ENCODE measurements around the gene SH2D1B.

The SH2D1B gene

DNA sequence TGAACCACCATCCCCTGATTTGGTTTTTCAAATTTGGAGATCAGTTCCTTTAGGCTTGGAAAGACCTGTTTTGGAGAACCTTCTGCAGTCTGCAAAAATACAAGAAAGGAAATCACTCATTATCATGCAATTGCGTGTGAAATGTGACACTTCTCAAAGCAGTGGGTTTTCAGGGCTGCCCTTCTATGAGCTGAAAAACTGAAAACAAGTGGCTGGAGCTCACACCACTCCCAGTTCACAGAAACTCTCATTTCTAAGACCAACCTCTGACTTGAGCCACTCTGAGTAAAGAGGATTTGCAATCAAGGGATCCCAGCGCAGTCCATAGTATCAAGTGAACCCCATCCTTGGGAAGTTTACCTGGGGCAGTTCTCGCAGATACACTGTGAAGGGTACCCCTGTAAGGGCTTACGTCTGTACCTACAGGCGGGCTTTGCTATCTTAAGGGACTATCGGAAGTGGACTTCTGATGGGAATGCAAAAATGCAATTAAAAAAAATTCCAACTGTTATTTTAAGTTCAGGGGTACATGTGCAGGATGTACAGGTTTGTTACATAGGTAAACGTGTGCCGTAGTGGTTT is 12.8 kb downstream of the SH2D1B start:
- no peak for DNase-seq (ENCODE audit: low read depth)

DNA sequence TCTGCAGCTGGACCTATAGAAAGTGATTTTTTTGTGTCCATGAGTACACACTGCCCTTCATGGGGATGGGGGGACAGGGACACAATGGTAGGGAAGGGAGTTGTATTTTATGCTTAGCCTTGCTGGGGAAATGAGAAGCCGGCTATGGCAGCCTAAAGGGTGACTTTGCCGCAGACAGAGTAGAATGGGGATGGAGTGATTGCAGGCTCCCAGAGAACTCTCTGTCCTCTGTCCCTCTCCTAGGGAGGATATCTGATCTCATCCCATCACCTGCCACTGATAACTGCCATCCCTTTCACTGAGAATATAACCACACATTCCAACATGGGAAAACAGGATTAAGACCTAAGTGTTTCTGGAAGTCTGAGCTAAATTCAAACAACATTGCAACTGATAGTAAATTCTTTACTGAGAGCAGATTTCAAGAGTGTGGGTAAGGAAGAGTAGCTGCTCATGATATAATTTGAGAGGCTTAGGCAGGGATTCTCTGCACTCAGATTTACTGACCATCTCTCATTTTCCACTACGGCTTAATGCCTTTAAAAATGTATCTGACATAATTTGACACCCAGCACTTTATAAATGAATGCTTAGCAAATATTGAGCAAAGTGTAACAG is 13.9 kb downstream of the SH2D1B start:
- no peak for DNase-seq (ENCODE audit: low read depth)

DNA sequence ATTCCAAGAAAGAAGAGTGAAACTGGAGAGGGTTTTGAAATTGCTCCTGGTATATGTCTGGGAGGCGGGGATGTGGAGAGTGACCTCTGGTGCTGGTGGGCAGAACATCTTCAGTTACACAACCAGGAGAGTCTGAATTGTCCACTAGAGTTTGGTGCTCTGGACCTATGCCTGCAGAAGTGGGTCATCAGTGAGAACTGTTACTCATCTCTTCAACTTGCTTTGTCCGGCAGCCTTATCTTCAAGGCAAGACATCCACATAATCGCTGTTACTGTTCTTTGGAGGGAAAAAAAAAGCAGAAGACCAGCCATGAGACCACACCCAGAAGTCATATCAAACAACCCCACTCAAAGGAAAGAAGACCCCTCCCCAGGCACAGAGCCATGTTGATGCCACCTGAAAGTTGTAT is 14.9 kb downstream of the SH2D1B start:
- DNase-seq (ENCODE audit: low read depth): no peak

DNA sequence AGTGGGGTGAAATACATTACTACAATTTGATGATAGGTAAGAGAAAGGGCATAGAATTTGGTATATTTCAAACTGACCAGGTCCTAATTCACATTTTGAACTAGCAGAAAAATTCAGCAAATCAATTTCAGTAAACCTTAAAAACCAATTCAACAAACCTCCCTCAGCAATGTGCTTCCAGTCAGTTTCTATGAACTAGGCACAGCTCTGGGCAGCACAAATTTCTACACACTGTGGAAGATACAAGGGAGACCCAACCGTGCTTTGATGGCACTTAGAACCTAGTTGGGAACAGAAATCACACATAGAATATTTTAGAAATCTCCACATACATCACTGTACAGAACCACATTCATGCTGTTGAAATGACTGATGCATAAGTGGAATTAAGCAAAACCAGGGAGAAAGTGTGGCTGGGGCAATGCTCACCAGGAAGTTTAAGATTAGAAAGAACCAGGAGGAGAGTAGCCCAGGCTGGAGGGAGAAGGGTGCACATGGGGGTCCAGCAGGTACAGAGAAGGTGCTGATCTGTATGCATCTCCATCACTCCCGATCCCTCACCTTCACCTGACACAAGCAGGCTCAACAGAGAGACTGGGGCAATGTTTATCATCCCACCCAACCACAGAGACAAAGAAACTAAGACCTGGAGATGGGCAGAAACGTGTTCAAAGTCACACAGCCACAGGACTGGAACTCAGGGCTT is 15.6 kb downstream of the SH2D1B start:
- no peak for DNase-seq (ENCODE audit: low read depth)

DNA sequence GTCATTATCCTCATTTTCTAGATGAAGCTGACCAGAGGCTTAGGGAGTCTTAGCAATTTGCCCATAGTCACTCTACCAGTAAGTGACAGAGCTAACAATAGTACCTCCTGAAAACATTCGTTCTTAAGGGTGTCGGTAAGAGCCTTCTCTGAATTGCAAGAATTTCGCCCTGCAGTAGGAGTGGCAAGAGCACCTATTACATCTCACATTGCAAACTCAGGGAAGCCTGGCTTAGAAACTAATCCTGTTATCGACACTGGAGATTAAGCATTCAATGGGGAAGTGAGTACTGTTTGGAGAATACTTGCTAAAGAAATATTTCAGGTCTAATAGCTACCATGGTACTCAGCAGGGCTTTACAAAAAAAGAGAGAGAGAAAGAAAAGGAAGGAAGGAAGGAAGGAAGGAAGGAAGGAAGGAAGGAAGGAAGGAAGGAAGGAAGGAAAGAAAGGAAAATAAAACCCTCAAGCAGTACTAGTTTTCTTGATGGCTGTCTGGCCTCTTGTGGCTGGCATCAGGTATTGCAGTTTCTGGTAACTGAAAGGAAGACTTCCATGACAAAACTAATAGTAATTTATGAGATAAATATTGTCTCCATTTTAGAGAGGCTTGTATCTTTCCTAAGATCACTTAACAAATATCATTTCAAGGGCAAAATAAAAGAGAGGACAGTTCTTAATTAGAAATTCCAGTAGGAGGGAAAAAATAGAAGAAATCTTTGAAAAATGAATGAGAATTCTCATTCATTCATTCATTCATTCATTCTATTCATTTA is 20.0 kb downstream of the SH2D1B start:
- no peak for DNase-seq (ENCODE audit: low read depth)

DNA sequence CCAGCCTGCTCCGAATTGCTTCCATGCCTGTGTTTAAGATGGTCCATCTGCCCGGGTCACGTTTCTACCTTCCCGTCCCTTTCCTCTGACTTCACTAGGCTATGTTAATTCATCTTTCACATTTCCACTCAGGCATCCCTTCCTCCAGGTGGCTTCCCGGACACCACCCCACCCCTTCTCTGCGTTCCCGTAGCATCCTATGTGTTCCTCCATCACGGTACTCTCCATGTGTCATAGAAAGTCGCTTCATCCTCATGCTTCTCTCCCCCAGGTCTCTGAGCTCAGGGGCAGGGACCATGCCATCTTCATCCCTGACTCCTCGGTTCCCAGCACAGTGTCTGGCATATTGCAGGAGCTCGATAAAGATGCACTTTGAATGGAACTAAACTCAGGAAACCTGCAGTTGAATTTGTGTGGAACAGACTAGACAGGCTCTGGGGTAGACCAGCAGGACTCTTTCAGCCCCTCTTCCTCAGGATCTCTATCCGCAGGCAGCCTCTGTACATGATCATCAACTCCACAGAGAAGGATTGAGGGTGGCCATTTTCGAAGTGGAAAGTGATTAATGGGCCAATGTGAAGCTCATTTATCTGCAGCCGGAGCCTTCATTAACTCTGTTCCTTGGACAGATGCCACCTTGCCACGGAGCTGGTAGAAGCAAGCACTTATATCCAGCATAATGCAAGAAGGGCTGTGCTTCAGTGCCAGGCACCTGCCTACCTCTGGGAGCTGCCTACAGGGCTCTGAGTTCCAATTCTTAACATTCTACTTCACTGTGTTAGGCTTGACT is 21.3 kb downstream of the SH2D1B start:
- no peak for DNase-seq (ENCODE audit: low read depth)

DNA sequence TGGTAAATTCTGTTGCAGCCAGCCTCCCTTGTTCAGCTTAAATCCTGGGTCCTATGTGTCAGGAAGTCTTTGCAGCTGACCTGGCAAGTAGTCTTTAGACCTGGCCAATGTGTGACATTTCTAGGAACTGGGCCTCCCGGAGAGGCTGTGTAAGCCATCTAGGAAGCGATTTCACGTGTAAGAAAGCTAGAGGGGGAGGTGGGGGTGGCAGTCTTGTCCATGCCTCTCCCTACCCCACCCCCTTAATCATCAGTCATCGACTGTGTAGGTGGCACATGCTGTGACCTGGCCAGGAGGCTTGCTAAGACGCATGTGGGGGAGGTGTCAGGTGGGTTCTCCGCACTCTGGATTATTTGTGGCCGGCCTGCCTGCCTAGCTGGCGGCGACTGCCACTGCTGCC is 22.0 kb downstream of the SH2D1B start:
- no peak for DNase-seq (ENCODE audit: low read depth)

DNA sequence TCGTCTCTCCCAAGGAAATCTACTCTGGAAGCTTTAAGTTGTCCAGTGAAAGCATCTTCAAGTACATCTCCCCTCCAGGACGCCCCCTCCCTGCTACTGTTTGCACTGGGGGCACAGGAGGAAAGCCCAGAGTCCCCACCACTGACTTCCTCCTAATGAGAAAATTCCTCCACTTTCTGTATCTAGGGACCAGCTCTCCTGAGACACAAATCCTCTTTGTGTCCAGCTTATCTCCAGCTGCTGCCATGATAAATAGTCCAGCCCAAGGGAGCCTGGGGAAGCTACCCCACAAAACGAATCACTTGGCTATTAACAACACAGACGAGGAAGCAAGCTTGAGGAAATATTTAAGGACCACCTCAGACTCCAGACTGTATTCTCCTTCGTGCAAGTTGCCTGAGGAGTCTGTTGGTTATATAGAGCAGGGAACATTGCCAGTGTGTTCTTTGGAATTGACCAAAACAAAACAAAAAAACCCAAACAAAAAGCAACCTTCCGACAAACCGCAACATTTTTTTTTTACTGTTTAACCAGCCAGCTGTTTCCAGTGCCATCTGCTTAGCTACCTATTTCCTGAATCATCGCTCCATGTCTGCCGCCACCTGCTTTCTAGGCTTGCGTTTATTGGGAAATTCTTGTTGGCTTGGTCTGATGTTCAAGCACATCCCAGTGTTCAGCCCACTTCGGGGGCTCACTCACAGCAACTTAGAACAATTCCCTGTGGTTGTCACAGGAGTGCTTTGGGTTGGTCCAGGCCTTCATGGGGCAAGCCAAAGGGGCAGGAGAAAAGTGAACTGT is 22.7 kb downstream of the SH2D1B start:
- no peak for DNase-seq (ENCODE audit: low read depth)

DNA sequence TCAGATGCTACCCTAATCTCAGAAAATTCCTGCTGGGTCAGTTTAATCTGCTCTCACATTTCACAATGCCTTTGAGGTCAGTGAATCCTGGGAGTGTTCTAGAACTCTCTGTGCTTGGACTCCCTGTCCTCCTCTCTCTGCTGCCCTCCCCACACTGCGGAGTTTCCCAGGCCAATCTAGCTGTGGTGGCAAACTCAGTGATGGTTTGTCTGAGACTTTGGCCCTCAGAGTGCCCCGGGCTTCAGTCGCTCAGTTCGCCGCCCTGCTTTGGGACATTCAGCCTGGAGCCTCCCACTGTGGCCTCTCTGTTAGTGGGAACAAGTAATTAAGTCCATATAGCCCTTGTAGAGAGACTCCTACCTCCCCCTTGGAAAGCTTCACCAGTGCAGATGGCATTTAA is 23.3 kb downstream of the SH2D1B start:
- no peak for DNase-seq (ENCODE audit: low read depth)

DNA sequence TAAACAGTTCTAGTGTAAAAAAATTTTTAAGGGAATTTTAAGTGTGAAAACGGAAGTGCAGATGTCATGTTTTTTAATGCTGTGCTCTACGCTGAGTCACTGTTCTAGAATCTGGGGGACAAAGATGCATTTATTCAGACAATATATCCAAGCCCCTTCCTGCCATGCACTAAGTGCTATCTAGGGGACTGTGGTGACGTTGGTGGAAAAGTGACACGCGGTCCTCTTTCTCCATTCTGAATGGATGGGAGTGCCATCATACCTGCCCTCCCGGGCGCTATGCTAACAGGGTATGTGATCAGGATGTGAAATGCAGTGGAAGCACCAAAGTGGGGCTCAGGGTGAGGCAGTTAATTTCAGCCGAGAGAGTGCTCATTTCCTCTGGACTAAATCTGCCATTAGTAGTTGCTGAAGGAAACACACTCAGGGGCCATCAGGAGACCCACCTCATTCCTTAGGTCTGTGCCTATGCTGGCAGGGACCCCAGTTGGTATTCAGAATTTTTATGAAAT is 23.8 kb downstream of the SH2D1B start:
- no peak for DNase-seq (ENCODE audit: low read depth)

DNA sequence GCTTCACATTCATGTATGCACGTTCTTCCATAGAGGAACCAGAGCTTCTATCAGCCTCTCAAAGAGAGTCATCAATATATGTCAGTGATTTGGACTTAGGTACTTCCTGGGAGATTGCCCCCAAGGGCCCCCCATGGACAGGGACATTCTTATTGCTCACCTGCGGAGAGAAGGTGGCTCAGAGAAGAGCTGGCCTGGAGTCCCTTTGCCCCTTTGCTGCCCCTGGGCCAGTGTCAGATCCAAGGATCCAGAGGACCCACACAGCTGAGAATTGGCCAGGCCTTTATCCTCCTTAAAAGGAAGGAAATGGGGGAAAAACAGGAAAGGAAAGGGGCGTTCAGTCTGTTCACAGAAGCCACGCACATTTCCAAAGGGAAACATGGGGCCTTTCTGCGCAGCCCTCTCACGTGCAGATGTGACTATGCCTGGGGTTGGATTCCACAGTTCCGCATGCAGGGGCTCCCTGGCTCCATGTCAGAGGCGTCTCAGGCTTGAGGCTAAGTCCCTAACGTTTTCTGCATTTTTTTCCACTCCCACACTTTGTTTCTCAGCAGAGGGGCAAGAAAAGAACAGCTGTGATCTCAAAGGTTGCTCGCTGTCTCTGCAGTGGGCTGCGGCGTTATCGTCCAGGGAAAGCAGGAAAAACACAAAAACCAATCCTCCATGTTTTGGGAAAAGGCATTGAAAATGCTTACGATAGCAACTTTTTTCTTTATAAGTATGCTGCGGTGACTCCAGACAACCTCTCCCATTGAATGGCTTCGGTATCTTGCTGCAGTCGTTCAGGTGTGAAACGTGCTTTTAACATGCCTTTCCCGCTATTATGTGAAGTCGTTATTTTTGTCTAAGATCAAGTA is 24.5 kb downstream of the SH2D1B start:
- no peak for DNase-seq (ENCODE audit: low read depth)

DNA sequence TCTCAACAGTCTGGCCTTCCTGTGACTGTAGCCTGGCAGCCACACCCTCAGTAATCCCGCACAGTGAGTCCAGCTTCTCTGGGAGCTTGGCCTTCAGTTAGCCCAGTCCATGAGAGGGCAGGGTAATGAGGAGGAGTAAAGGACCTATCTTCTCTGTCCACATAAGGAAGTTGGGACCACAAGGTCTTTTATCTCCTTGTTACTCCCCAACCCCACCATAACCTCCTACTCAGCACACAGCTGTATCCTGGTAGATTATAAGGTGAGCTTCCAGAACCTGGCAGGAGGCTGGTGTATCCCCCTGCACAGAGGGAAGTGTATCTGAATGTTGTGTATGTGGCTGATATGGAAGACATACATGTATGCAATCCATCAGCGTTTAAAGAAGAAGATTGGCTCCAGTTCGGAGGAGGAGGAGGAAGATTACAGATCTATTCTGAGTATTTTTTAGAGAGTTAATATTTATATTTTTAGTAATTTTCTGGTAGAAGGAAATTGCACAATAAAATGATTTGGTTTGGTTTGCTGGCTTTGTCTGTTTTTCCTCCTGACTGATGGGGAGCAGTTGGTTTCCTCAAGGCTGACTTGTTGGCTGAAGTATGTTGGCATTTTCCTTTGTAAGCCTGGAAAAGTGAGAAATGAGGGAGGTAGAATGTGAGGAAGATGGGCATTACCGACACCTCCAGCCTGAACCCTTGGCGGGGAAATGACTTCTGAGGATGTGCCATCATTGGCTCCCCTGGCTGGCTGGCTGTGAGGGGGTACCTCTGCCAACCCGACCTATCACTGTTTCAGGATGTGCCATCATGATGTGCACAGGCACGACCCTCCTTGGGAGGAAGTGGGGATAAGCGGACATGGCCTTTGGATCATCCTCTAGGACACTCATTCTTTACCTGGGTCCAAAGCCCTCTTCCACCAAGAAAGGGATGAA is 25.4 kb downstream of the SH2D1B start:
- no peak for DNase-seq (ENCODE audit: low read depth)

DNA sequence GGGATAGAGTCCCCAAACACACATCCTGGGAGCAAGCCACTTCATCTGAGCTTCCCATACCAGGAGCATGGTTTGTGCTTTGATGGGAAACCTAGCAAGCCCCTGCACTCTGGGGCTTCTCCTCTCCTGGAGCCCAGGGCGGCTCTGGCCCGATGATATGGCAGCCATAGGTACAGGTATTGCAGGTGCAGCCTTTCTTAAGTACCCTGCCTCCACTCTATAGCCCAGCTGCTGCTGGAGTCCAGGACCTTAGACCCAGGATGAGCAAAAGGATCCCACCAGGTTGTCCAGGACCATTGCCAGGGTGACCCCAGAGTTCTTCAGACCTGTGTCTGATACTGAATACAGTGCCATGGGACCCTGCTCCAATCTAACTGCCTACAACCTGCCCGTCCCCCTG is 26.2 kb downstream of the SH2D1B start:
- no peak for DNase-seq (ENCODE audit: low read depth)

DNA sequence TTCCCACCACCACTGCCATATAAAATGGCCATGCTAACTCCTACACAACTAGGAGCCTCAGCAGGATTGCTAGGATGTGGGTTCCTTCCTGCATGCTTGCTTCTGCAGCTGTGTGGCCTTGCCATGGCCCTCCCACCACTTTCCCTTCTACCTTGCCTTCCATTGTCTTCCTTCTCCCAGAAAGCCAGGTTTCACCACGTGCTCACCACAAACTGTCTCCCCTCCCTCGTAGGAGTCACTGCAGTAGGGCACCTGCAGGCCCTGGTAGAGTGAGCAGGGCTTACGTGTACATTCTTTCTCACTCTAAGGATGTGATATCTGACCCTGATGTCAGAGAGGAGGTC is 26.7 kb downstream of the SH2D1B start:
- DNase-seq (ENCODE audit: low read depth): no peak

DNA sequence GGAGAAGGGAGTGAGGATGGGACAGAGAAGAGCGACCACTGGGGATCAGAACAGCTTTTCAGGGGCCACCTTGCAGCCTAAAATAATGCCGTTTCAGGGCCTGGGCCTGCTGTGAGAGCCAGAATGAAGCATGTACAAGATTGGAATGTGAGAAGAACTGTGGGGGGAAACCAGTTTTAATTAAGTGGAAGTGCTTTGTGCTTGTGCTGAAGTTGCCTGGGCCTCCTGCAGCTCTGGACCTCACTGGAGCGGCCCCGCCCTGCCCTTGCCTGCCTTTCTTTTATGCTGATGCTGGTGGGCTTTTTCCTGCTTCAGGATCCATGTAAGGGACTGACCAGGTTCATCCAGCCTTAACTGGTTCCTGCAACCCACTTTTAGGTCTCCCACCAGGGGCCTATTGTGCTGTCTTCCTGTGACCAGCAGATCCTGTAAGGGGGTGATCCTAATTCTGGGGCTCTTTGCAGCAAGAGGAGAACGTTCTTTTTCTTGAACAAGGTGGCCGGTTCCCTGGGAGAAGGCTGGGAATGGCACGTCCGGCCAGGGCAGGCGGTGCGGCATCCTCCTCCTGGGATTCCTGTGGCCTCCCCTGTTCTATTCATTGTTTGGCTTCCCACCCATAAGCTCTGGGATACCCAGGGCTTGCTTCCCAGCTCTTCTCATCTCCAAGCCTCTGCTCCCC is 27.2 kb downstream of the SH2D1B start:
- DNase-seq (ENCODE audit: low read depth): no peak

DNA sequence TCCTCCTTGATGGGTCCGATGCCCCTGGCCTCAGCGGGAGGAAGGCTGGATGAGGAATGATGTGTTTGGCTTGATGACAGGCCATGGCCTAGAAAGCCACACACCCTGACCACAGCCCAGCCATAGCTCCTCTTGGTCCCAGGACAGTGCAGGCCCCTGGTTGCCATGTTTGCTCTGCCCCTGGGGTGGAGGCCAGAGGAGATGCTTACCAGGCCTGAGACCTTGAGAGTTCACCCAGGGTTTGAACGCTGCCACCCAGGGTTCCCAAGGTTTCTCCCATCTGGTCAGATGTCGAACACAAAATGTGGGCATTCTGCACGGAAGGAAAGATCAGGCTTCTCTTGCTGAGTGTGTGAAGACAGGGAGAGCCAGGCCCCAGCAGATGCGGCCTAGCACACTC is 27.8 kb downstream of the SH2D1B start:
- DNase-seq (ENCODE audit: low read depth): no peak

DNA sequence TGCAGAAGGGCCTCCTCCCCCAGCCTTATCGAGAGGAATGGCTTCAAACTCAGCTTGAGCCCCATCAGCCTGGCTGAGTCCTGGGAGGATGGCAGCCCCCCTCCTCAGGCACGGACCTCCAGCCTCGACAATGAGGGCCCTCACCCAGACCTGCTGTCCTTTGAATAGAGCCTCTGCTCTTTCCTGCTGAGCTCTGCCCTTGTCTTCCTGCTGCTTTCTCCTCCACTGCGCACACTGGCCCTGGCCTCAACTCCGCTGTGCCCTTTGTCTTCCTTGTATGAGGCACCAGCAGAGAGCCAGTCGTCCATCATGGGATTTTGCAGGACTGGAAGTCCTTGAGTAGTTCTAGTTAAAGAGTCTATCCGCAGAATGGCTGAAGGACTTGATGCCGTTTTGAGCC is 28.4 kb downstream of the SH2D1B start:
- DNase-seq (ENCODE audit: low read depth): no peak

DNA sequence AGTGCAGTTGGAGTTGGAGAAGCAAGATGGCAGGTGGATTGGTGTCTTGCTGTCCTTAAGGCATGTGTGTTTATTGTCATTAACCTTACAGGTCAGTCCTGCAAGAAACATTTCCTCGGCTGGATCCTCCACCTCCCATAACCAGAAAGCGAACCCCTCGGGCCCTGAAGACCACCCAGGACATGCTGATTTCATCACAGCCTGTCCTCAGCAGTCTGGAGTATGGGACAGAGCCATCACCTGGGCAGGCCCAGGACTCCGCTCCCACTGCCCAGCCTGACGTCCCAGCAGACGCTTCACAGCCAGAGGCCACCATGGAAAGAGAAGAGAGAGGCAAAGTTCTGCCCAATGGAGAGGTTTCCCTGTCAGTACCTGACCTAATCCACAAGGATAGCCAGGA is 28.8 kb downstream of the SH2D1B start:
- DNase-seq (ENCODE audit: low read depth): no peak

Data from GM04504 (cell line).